GM21825 (cell line): Measurements from ENCODE around the gene TES.
"Not testable (repeated sequence)": the region's sequence is repeated elsewhere in the genome, so short reads cannot be mapped to it uniquely, and the experiment has no call there.

Source experiments
- ATAC-seq: cut with Tn5 transposase; IDR thresholded peaks from one replicate; pipeline ENCODE4 v1.9.1; 2021; ENCODE audit warnings: mild to moderate bottlenecking, moderate library complexity; ENCODE audit not compliant: unreplicated experiment

Gene TES

GRCh38 chr7:116279217-116279616 is 68.9 kb downstream of the TES start:
- ATAC-seq = no peak

- no peak for ATAC-seq
Observed at GRCh38 chr7:116280803-116281202, 70.5 kb downstream of the TES start.

GRCh38 chr7:116283595-116284204 is 73.4 kb downstream of the TES start:
- ATAC-seq = no peak

DNA sequence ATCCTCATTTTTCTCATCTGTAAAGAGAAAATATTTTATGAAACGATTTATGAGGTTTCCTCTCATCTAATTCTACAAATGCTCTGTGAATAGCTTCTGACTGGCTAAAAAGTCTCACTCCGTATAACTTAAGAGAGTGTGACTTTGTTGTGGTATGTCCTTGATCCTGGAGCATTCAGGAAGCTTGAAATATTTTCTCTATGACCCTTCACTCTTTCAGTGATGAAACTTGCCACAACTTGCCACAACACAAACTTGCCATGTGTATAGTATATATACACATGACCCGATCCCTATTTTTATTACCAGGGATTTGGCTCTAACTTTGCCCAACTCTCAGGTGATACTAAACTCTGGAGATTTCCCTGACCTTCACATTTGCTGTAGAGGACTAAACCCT is 74.1 kb downstream of the TES start:
- no peak for ATAC-seq

DNA sequence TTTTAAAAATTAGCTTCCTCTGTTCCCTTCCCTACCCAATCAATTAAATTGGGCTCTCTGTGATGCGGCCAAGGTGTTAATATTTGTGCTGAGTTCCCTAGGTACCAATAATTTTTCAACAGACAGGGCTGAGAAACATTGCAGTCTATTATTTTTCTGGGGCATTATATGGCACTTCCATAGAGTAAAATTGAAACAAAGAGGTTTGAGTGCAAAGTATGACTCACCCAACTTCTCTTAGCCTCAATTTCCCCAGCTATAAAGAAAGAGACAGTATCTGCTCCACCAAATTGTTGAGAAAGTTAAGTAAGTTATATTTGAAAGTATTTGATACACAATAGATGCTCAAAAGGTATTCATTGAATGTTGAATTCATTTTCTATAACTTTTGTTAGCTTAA is 74.9 kb downstream of the TES start:
- no peak for ATAC-seq

DNA sequence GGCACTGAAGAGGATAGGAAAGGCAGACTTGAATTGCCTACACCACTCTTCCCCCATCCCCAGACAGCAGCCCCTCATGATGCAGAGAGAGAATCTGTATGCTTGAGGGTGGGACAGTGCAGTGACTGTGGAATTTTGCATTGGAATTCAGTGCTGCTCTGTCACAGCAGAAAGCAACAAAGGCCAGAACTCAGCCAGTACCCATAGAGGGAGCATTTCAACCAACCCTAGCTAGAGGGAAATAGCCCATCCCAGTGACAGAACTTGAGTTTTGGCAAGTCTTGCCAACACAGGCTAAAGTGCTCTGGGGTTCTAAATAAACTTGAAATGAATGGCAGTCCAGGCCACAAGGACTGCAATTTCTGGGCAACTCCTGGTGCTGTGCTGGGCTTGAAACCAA is 80.4 kb downstream of the TES start:
- ATAC-seq = no peak

GRCh38 chr7:116291937-116292336 is 81.6 kb downstream of the TES start:
- no peak for ATAC-seq

GRCh38 chr7:116292381-116292780 is 82.0 kb downstream of the TES start:
- no peak for ATAC-seq

- no peak for ATAC-seq
Observed at GRCh38 chr7:116293139-116293538, 82.8 kb downstream of the TES start.

- ATAC-seq = no peak
Observed at GRCh38 chr7:116293633-116294032, 83.3 kb downstream of the TES start.

DNA sequence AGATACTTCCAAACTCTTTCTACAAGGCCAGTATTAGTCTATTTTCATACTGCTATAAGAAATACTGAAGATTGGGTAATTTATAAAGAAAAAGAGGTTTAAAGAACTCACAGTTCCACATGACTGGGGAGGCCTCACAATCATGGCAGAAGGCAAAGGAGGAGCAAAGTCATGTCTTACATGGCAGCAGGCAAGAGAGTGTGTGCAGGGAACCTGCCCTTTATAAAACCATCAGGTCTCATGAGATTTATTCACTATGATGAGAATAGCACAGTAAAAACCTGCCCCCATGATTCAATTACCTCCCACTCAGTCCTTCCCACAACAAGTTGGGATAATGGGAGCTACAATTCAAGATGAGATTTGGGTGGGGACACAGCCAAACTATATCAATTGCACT is 85.6 kb downstream of the TES start:
- ATAC-seq = not testable (repeated sequence)

- no peak for ATAC-seq
Observed at GRCh38 chr7:116298055-116298454, 87.7 kb downstream of the TES start.

- ATAC-seq = no peak
Observed at GRCh38 chr7:116298576-116298975, 88.2 kb downstream of the TES start.

DNA sequence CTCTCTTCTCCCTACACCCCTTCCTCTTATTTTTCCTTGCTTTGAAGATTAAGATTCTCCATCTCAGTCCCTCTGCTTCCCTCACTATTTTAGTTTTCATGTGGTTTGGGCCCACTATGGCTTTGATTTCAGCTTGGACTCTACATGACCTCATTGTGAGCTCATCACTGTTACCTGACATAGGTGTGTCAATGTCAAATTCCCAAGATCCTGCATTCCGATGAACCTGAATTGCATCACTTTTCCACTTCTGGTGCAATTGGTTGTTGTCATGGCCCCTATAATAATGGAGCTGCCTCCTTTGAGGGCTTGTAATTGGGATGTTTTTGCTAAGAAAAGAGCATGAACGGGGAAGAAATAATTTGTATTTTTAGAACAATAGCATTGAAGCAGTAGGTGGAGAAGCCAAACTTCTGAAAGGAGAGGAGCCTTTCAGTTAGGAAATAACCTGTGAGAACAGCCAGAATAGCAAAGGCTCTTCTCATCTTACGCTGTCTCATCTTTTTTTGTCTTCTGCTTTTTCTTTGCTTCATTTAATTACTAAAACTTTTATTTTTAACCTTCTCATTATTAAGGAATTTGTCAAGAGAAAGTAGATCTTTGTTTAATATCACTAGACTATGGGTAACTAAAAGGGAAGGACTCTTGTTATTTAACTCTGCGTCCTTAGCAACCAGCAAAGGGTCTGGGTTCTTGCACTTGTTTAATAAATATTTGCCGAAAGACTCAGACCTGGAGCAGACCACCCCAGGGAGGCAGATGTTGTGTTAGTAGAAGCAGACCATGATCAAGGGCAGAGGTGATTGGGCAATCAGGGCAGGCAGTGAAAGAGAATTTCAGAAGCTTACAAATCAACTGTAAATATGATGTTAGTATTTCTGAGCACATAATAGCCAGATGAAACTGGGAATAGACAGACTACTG is 95.4 kb downstream of the TES start:
- ATAC-seq = no peak

GRCh38 chr7:116306409-116307048 is 96.2 kb downstream of the TES start:
- ATAC-seq = no peak

GRCh38 chr7:116307253-116307652 is 96.9 kb downstream of the TES start:
- no peak for ATAC-seq
